UCSD-AML1 (cell line): ENCODE results near the gene HUWE1.
"Not testable (repeated sequence)": the region's sequence is repeated elsewhere in the genome, so short reads cannot be mapped to it uniquely, and the experiment has no call there.

Experiments used
- DNase-seq: peaks from one replicate; lab custom pipeline; 2025; ENCODE audit not compliant: unreplicated experiment; lab: John Stamatoyannopoulos, UW

Gene HUWE1

GRCh38 chrX:53686151-53686885 is at the start of gene HUWE1:
TSS of gene HUWE1 (minus strand) at chrX:53686719. CDS start at chrX:53654107, 32,612 bp downstream.
- DNase-seq: peak; percentile 77

- no peak for DNase-seq
Measured at GRCh38 chrX:53732797-53733196, 46.3 kb upstream of the HUWE1 start.

- DNase-seq: no peak
Measured at GRCh38 chrX:53729751-53730150, 43.2 kb upstream of the HUWE1 start.

GRCh38 chrX:53728506-53728905 is 42.0 kb upstream of the HUWE1 start:
- DNase-seq: no peak

GRCh38 chrX:53724872-53725271 is 38.4 kb upstream of the HUWE1 start:
- no peak for DNase-seq

- no peak for DNase-seq
Measured at GRCh38 chrX:53723381-53723780, 36.9 kb upstream of the HUWE1 start.

- not testable (repeated sequence) for DNase-seq
Measured at GRCh38 chrX:53721610-53722009, 35.1 kb upstream of the HUWE1 start.

GRCh38 chrX:53719666-53720065 is 33.1 kb upstream of the HUWE1 start:
- DNase-seq: not testable (repeated sequence)

GRCh38 chrX:53718073-53718472 is 31.6 kb upstream of the HUWE1 start:
- DNase-seq: no peak

GRCh38 chrX:53717205-53717604 is 30.7 kb upstream of the HUWE1 start:
- no peak for DNase-seq

- DNase-seq: peak; percentile 47
Measured at GRCh38 chrX:53716328-53717088, 30.0 kb upstream of the HUWE1 start.

GRCh38 chrX:53715346-53715924 is 28.9 kb upstream of the HUWE1 start:
- DNase-seq: no peak

- peak; percentile 50 for DNase-seq
Measured at GRCh38 chrX:53714580-53715345, 28.2 kb upstream of the HUWE1 start.

- DNase-seq: no peak
Measured at GRCh38 chrX:53713987-53714579, 27.6 kb upstream of the HUWE1 start.

- DNase-seq: no peak
Measured at GRCh38 chrX:53711436-53711835, 24.9 kb upstream of the HUWE1 start.

GRCh38 chrX:53704854-53705253 is 18.3 kb upstream of the HUWE1 start:
- DNase-seq: no peak

- DNase-seq: no peak
Measured at GRCh38 chrX:53704294-53704693, 17.8 kb upstream of the HUWE1 start.

GRCh38 chrX:53695946-53696549 is 9.5 kb upstream of the HUWE1 start:
- no peak for DNase-seq

- no peak for DNase-seq
Measured at GRCh38 chrX:53694642-53695041, 8.1 kb upstream of the HUWE1 start.

GRCh38 chrX:53688300-53688699 is 1.8 kb upstream of the HUWE1 start:
- no peak for DNase-seq
